ENCODE measurements around the gene CACNB1. TPM values are rescaled to one million over a fixed set of nuclear protein-coding genes. Genes with fewer than 3 reads are reported as not detected.

The CACNB1 gene
- total and polyA plus RNA-seq, 2 experiments from 2014 or later: 1.9 to 4.2 TPM

- 60% methylated on average over 11 of the region's 11 CpGs for WGBS (ENCODE audit: low lambda C conversion rate, missing lambda C conversion rate)
- Histone ChIP-seq H2AFZ (no peak overlapping the region), H4K20me1 (ENCODE audit: insufficient read depth, poor library complexity, severe bottlenecking) (peaks cover 11% of the 10 kb centered on the region), H3K9me3 (ENCODE audit: low read depth) (no peaks in the 10 kb centered on the region), H3K9me2 (replicated peaks; ENCODE audit: insufficient read depth) (no peaks in the 10 kb centered on the region), H3K4me2 (peak overlapping the region; percentile 96), H3K4me1 (ENCODE audit: insufficient read depth) (peaks cover 16% of the 10 kb centered on the region), H3K27me3 (no peaks in the 10 kb centered on the region), H3K36me3 (replicated peaks; ENCODE audit: insufficient read depth, low read depth) (no peaks in the 10 kb centered on the region), H3K27ac (peak overlapping the region; percentile 93), H3K79me2 (peaks cover 28% of the 10 kb centered on the region), H3K4me3 (peak overlapping the region; percentile 40)
- TF ChIP-seq EZH2 (IDR thresholded peaks at IDR 0.05; ENCODE audit: borderline replicate concordance): no peak
- TF ChIP-seq, protein P1, sequence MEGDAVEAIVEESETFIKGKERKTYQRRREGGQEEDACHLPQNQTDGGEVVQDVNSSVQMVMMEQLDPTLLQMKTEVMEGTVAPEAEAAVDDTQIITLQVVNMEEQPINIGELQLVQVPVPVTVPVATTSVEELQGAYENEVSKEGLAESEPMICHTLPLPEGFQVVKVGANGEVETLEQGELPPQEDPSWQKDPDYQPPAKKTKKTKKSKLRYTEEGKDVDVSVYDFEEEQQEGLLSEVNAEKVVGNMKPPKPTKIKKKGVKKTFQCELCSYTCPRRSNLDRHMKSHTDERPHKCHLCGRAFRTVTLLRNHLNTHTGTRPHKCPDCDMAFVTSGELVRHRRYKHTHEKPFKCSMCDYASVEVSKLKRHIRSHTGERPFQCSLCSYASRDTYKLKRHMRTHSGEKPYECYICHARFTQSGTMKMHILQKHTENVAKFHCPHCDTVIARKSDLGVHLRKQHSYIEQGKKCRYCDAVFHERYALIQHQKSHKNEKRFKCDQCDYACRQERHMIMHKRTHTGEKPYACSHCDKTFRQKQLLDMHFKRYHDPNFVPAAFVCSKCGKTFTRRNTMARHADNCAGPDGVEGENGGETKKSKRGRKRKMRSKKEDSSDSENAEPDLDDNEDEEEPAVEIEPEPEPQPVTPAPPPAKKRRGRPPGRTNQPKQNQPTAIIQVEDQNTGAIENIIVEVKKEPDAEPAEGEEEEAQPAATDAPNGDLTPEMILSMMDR (IDR thresholded peaks at IDR 0.05; ENCODE audit: poor library complexity): no peak
- no peak for TF ChIP-seq EZH2phosphoT487 (IDR thresholded peaks at IDR 0.05; ENCODE audit: low read depth, severe bottlenecking, unreplicated experiment)
- DNase-seq (ENCODE audit: low spot score): no peak
These were observed 3.6 kb upstream of the CACNB1 start for GRCh38 chr17:39200957-39201510.

- H3K79me2 ChIP-seq: peaks cover 30% of the 10 kb centered on the region
- H3K4me1 ChIP-seq (ENCODE audit: insufficient read depth): peaks cover 18% of the 10 kb centered on the region
- TF ChIP-seq, protein P1 (IDR thresholded peaks at IDR 0.05; ENCODE audit: poor library complexity): no peak
- TF ChIP-seq EZH2 (IDR thresholded peaks at IDR 0.05; ENCODE audit: borderline replicate concordance) (no peak), EZH2phosphoT487 (IDR thresholded peaks at IDR 0.05; ENCODE audit: low read depth, severe bottlenecking, unreplicated experiment) (no peak)
- H3K4me2 ChIP-seq: peak within 1 kb of the TSS; percentile 96
- H3K27me3 ChIP-seq: no peaks in the 10 kb centered on the region
- under 1% methylated on average over 47 of the region's 52 CpGs for WGBS (ENCODE audit: low lambda C conversion rate, missing lambda C conversion rate)
- H2AFZ ChIP-seq: peak within 1 kb of the TSS; percentile 62
- no peaks in the 10 kb centered on the region for H3K9me2 ChIP-seq (replicated peaks; ENCODE audit: insufficient read depth)
- no peaks in the 10 kb centered on the region for H3K9me3 ChIP-seq (ENCODE audit: low read depth)
- no peaks in the 10 kb centered on the region for H3K36me3 ChIP-seq (replicated peaks; ENCODE audit: insufficient read depth, low read depth)
- H3K4me3 ChIP-seq: peak within 1 kb of the TSS; percentile 40
- H3K27ac ChIP-seq: peak within 1 kb of the TSS; percentile 93
- peak; percentile 88 for DNase-seq (ENCODE audit: low spot score)
- H4K20me1 ChIP-seq (ENCODE audit: insufficient read depth, poor library complexity, severe bottlenecking): peaks cover 11% of the 10 kb centered on the region
These were observed 2.8 kb upstream of the CACNB1 start, which contains the start of gene RPL19 for GRCh38 chr17:39200070-39200879. RPL19 (plus strand) TSS chr17:39200283; CDS start chr17:39200345, 62 bp downstream.

GRCh38 chr17:39199820-39200069 lies 2.3 kb upstream of the CACNB1 start:
- Histone ChIP-seq H3K4me3 (no peak overlapping the region), H3K27ac (peak overlapping the region; percentile 93), H3K4me1 (ENCODE audit: insufficient read depth) (peaks cover 18% of the 10 kb centered on the region), H3K79me2 (peaks cover 30% of the 10 kb centered on the region), H3K36me3 (replicated peaks; ENCODE audit: insufficient read depth, low read depth) (no peaks in the 10 kb centered on the region), H4K20me1 (ENCODE audit: insufficient read depth, poor library complexity, severe bottlenecking) (peaks cover 11% of the 10 kb centered on the region), H3K27me3 (no peaks in the 10 kb centered on the region), H2AFZ (peak overlapping the region; percentile 58), H3K4me2 (peak overlapping the region; percentile 96), H3K9me2 (replicated peaks; ENCODE audit: insufficient read depth) (no peaks in the 10 kb centered on the region), H3K9me3 (ENCODE audit: low read depth) (no peaks in the 10 kb centered on the region)
- no peak for TF ChIP-seq EZH2 (IDR thresholded peaks at IDR 0.05; ENCODE audit: borderline replicate concordance)
- DNase-seq (ENCODE audit: low spot score): peak; percentile 95
- WGBS (ENCODE audit: low lambda C conversion rate, missing lambda C conversion rate): 5% methylated on average over 10 of the region's 10 CpGs

DNA sequence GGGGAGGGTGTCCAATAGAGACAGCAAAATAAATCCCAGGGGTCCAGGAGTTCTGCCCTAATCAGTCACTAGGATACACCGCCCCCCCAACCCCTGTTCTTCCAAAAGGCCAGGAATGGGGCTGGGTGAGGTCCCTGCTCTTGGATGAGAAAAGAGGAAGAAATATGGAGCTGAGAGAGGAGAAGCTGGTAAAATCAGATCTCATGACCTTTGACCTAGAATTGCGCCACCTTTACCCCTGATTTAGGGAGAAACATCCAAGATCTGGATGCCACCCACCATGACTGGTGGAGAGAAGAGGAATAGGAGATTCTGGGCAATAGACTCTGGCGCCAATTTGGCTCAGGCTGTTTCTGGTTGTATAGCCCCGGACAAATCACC lies 707 bp upstream of the CACNB1 start:
- Histone ChIP-seq H3K9me3 (ENCODE audit: low read depth) (no peaks in the 10 kb centered on the region), H3K9me2 (replicated peaks; ENCODE audit: insufficient read depth) (no peaks in the 10 kb centered on the region), H3K27me3 (no peaks in the 10 kb centered on the region), H3K4me1 (ENCODE audit: insufficient read depth) (peaks cover 18% of the 10 kb centered on the region), H2AFZ (peak overlapping the region; percentile 91), H4K20me1 (ENCODE audit: insufficient read depth, poor library complexity, severe bottlenecking) (peaks cover 11% of the 10 kb centered on the region), H3K27ac (peak overlapping the region; percentile 55), H3K4me3 (no peak overlapping the region), H3K36me3 (replicated peaks; ENCODE audit: insufficient read depth, low read depth) (no peaks in the 10 kb centered on the region), H3K4me2 (peak overlapping the region; percentile 99), H3K79me2 (peaks cover 30% of the 10 kb centered on the region)
- 88% methylated on average over 4 of the region's 4 CpGs for WGBS (ENCODE audit: low lambda C conversion rate, missing lambda C conversion rate)
- TF ChIP-seq, protein P1 (IDR thresholded peaks at IDR 0.05; ENCODE audit: poor library complexity): no peak
- no peak for TF ChIP-seq EZH2phosphoT487 (IDR thresholded peaks at IDR 0.05; ENCODE audit: low read depth, severe bottlenecking, unreplicated experiment)
- no peak for TF ChIP-seq EZH2 (IDR thresholded peaks at IDR 0.05; ENCODE audit: borderline replicate concordance)
- no peak for DNase-seq (ENCODE audit: low spot score)

All from hepatocyte (in vitro differentiated cells).